HG03457 (cell line): ENCODE results near the gene EML4.
"Not testable (repeated sequence)": the region's sequence is repeated elsewhere in the genome, so short reads cannot be mapped to it uniquely, and the experiment has no call there.

ENCODE experiments used
- ATAC-seq: cut with Tn5 transposase; IDR thresholded peaks from one replicate; pipeline ENCODE4 v1.9.1; 2021; ENCODE audit warnings: moderate number of reproducible peaks; ENCODE audit not compliant: unreplicated experiment

Gene EML4

DNA sequence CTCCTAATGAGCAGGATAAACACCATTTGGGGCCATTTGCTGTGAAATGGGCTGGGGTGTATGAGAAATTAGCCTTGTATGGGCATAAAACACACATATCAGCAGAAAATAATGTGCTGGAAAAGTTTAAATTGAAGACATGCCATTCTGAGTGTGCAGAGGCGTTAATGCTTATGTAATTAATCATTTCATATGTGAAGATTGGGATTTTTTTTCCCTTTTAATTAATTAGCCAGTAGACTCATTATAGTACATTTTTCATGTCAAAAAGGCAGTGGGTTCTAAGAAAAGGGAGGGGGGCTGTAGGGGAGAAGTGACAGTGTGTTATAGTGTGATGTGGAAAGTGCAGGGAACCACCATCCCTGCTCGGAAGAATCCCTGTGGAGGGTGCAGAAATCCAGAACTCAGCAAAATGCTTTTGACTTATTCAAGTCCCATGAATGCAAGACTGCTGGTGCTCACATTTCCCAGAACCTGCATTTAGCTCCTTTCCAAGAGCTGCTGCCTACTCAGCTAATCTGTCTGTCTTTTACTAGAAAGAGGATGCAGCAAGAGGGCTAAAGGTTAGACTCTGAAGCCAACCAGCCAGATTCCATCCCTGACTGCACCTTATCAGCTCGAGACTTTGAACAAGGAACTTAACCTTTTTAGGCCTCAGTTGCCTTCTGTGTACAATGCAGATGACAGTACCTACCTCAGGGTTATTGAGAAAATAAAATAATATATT, 203.5 kb downstream of the EML4 start:
- ATAC-seq = no peak

DNA sequence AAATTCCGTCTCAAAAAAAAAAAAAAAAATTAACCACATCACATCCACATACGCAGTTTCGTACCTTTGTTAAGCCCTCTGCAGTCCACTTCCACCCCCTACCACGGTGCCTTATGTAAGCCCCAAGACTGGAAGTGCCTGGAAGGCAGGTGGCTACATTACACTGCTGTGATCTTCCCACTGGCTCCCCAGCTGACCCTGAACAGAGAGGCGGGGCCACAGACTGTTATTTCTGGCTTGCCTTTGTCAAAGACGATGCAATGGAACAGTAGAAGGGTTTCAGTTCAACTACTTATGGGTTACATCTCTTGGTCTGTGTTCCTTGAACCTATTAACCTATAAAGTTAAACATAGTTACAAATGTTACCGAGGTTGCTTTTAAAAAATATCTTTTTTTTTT, 207.6 kb downstream of the EML4 start:
- no peak for ATAC-seq

DNA sequence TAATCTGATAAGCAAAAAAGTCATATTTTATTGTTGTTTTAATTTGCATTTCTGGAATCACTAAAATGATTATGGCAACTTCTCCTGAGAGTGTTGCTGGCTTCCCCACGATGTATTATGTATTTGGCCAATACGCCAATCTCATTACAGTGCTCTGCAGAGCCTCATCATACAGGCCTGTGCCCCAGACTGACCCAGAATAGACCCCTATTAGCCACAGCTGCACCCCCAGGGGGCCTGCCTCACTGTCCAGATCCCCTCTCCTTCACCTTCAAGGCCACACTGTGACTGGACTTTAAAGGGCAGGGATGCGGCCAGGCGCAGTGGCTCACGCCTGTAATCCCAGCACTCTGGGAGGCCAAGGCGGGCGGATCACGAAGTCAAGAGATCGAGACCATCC, 209.3 kb downstream of the EML4 start:
- ATAC-seq = no peak

DNA sequence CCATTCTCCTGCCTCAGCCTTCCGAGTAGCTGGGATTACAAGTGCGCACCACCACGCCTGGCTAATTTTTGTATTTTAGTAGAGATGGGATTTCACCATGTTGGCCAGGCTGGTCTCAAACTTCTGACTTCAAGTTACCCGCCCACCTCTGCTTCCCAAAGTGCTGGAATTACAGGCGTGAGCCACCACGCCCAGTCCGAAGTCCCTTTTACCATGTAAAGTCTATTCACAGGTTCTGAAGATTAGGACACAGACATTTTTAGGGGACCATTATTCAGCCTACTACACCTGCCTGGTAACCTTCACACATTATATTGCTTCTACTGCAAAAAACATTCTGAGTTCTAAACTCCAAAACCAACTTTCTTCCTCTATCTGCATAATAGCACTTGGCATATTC, 210.9 kb downstream of the EML4 start:
- ATAC-seq = not testable (repeated sequence)

- ATAC-seq = no peak
These were observed 213.0 kb downstream of the EML4 start for GRCh38 chr2:42382144-42382543.
